K562 (cell line): Measurements from ENCODE around the gene SIM1. TPM values are rescaled to one million over a fixed set of nuclear protein-coding genes. Genes with fewer than 3 reads are reported as not detected.

ENCODE experiments used
- ATAC-seq: fragments of 200-7000 bp; cut with Tn5 transposase; 3 replicates; pipeline ENCODE4 v1.9.1; 2020; ENCODE audit warnings: moderate library complexity
- BruUV-seq: library from RNA; stranded (reverse); fragments of 400-500 nt; replicated peaks from 2 replicates; lab custom pipeline; 2021; lab: Mats Ljungman, UMichigan
- CTCF ChIA-PET: fragments of 300-600 bp; formaldehyde crosslinking; extraction: SDS; loops from one replicate; lab custom pipeline; 2021; ENCODE audit warnings: low intra/inter-chr PET ratio; lab: Yijun Ruan, JAX
- POLR2A ChIA-PET: fragments of 300-600, 350-650 bp; sonication (Branson Sonifier 250); formaldehyde crosslinking; extraction: SDS; loops from one replicate; lab custom pipeline; 2021; ENCODE audit warnings: antibody characterized with exemption, inconsistent platforms; lab: Yijun Ruan, JAX
- DNase-seq, 4 experiments: peaks; one replicate each; pipeline versions ENCODE4 v3.0.0 to v3.0.0-alpha.2; 2011 to 2018; ENCODE audit warnings: low spot score in 3 of 4, mixed read lengths in 3 of 4; ENCODE audit errors: extremely low read depth in 1 of 4
- FAIRE-seq: peaks from 2 replicates; lab custom pipeline; 2011; peaks lifted over from hg19 to GRCh38; lab: Jason Lieb, UNC
- H2AFZ ChIP-seq: 2 replicates; pipeline ENCODE4 v1.6.0; 2011; ENCODE audit warnings: low read depth, low read length, control low read depth, inconsistent platforms
- H3K27ac ChIP-seq: fragments of 200-600 bp; 3 replicates; pipeline ENCODE4 v1.8.0; 2011; ENCODE audit warnings: low read depth, mild to moderate bottlenecking, control low read depth, inconsistent platforms, low read length, moderate library complexity, mixed read lengths; ENCODE audit errors: extremely low read depth
- H3K27me3 ChIP-seq, 2 experiments: fragments of 300-600 bp in 1 of 2; 2 replicates in 1 of 2; 3 replicates in 1 of 2; pipeline versions ENCODE4 v1.6.0 to v1.8.0; 2011; ENCODE audit warnings: inconsistent platforms in 2 of 2, low read length in 2 of 2, mild to moderate bottlenecking in 1 of 2, mixed read lengths in 1 of 2, moderate library complexity in 1 of 2; ENCODE audit not compliant: control insufficient read depth in 2 of 2, insufficient read depth in 2 of 2
- H3K36me3 ChIP-seq: fragments of 300-600 bp; 3 replicates; pipeline ENCODE4 v1.8.0; 2011; ENCODE audit warnings: mild to moderate bottlenecking, low read length, inconsistent platforms; ENCODE audit not compliant: control insufficient read depth, insufficient read depth
- H3K4me1 ChIP-seq, 2 experiments: fragments of 200-600 bp in 1 of 2; replicated peaks in 1 of 2; 2 replicates in 1 of 2; 3 replicates in 1 of 2; pipeline versions ENCODE4 v1.5.1 to v1.8.0; 2011; ENCODE audit warnings: inconsistent platforms in 2 of 2, low read length in 2 of 2, mild to moderate bottlenecking in 1 of 2, mixed read lengths in 1 of 2, moderate library complexity in 1 of 2; ENCODE audit not compliant: control insufficient read depth in 2 of 2, insufficient read depth in 2 of 2
- H3K4me2 ChIP-seq: 2 replicates; pipeline ENCODE4 v1.6.1; 2011; ENCODE audit warnings: low read length, control low read depth, inconsistent platforms, mixed read lengths; ENCODE audit not compliant: insufficient read depth
- H3K4me3 ChIP-seq: fragments of 200-600 bp; sonication (generic), shearing (Covaris generic); 2 replicates; pipeline ENCODE4 v1.5.1; 2016; ENCODE audit warnings: control low read depth, inconsistent platforms
- H3K79me2 ChIP-seq: fragments of 200-600 bp; 3 replicates; pipeline ENCODE4 v1.8.0; 2011; ENCODE audit warnings: low read length, inconsistent platforms; ENCODE audit not compliant: control insufficient read depth, insufficient read depth
- H3K9ac ChIP-seq, 2 experiments: 2 replicates each; pipeline versions ENCODE4 v1.6.0 to v1.6.1; 2011; ENCODE audit warnings: low read depth in 2 of 2, low read length in 2 of 2, control low read depth in 1 of 2, inconsistent platforms in 1 of 2, mild to moderate bottlenecking in 1 of 2, mixed read lengths in 1 of 2; ENCODE audit not compliant: insufficient read depth in 1 of 2
- H3K9me1 ChIP-seq: one replicate; pipeline ENCODE4 v1.6.0; 2011; ENCODE audit warnings: inconsistent platforms, mild to moderate bottlenecking, low read length, moderate library complexity; ENCODE audit not compliant: control insufficient read depth, insufficient read depth
- H3K9me3 ChIP-seq: replicated peaks from 2 replicates; pipeline ENCODE4 v1.5.1; 2011; ENCODE audit warnings: low read depth, low read length, inconsistent platforms; ENCODE audit not compliant: control insufficient read depth, insufficient read depth
- H4K20me1 ChIP-seq: replicated peaks from 2 replicates; pipeline ENCODE4 v1.6.1; 2011; ENCODE audit warnings: low read length, inconsistent platforms, mixed read lengths; ENCODE audit not compliant: control insufficient read depth, insufficient read depth
- FIP1L1 ChIP-seq: fragments of 200-400 bp; formaldehyde crosslinking; IDR thresholded peaks from 2 replicates; pipeline ENCODE4 v1.6.1; 2018; ENCODE audit warnings: mild to moderate bottlenecking, low read depth, low read length; ENCODE audit not compliant: poor library complexity, severe bottlenecking
- GABPB2 ChIP-seq: fragments of 250-450 bp; sonication (Bioruptor Pico); conservative IDR thresholded peaks from 2 replicates; pipeline ENCODE4 v1.5.1; 2021; ENCODE audit warnings: mild to moderate bottlenecking
- KLF6 ChIP-seq: fragments of 250-450 bp; sonication (Bioruptor Pico); IDR thresholded peaks from 2 replicates; pipeline ENCODE4 v1.4.0; 2020; ENCODE audit warnings: mild to moderate bottlenecking, moderate library complexity, borderline replicate concordance
- NR2F6 ChIP-seq: fragments of 450-650 bp; formaldehyde crosslinking; IDR thresholded peaks from 2 replicates; pipeline ENCODE4 v1.4.0; 2020; ENCODE audit warnings: mild to moderate bottlenecking
- NR3C1 ChIP-seq: sonication (generic); formaldehyde crosslinking; IDR thresholded peaks from 2 replicates; pipeline ENCODE4 v1.8.1; 2022; ENCODE audit warnings: missing genetic modification reagents
- POLR3A ChIP-seq: IDR thresholded peaks from 2 replicates; pipeline ENCODE4 v1.6.1; 2011; ENCODE audit warnings: borderline replicate concordance, mild to moderate bottlenecking, moderate library complexity; ENCODE audit not compliant: insufficient read length, insufficient read depth; ENCODE audit errors: extremely low read depth
- PRMT5 ChIP-seq: sonication (generic); formaldehyde crosslinking; IDR thresholded peaks from 2 replicates; pipeline ENCODE4 v1.5.0; 2020; ENCODE audit warnings: missing genetic modification reagents
- RBBP5 ChIP-seq: fragments of 200-600 bp; sonication (generic); IDR thresholded peaks from 2 replicates; pipeline ENCODE4 v1.6.1; 2012; ENCODE audit warnings: borderline replicate concordance, mild to moderate bottlenecking, low read length, control low read depth, inconsistent platforms; ENCODE audit not compliant: insufficient read depth, poor library complexity, severe bottlenecking
- TCF3 ChIP-seq: sonication (generic); formaldehyde crosslinking; IDR thresholded peaks from 2 replicates; pipeline ENCODE4 v1.4.0; 2020; ENCODE audit warnings: mild to moderate bottlenecking, missing genetic modification reagents
- U2AF1 ChIP-seq: fragments of 200-400 bp; formaldehyde crosslinking; optimal IDR thresholded peaks from 2 replicates; pipeline ENCODE3; 2017; ENCODE audit warnings: mild to moderate bottlenecking, low read depth, low read length, moderate library complexity
- ZNF347 ChIP-seq: fragments of 450-650 bp; formaldehyde crosslinking; IDR thresholded peaks from 2 replicates; pipeline ENCODE4 v1.4.0; 2020; ENCODE audit warnings: low read depth, mild to moderate bottlenecking, moderate library complexity
- ZNF668 ChIP-seq: fragments of 250-450 bp; sonication (Bioruptor Pico); IDR thresholded peaks from 2 replicates; pipeline ENCODE4 v1.8.0; 2022; ENCODE audit warnings: mild to moderate bottlenecking, inconsistent platforms
- WGBS: fragments of 100-300 bp; shearing (Covaris generic); methylation state at CpG from one replicate; pipeline ENCODE4 v1.1.6; 2016; ENCODE audit warnings: low coverage, mixed read lengths; ENCODE audit not compliant: insufficient coverage; ENCODE audit errors: missing lambda C conversion rate; 5-methylcytosine and 5-hydroxymethylcytosine counted together
- in situ Hi-C: fragments of 300-500 bp; cut with MboI; formaldehyde crosslinking; loops from 4 replicates; pipeline ENCODE4 v1.15.0; 2018; ENCODE audit warnings: inconsistent platforms, mixed read lengths
- intact Hi-C: fragments of 100-400 bp; cut with micrococcal nuclease; formaldehyde crosslinking; loops from 2 replicates; pipeline ENCODE4 v1.14.2; 2022
- polyA plus RNA-seq, 8 experiments: library from polyadenylated mRNA; depleted of rRNA in 4 of 8; stranded (reverse) in 5 of 8; unstranded in 3 of 8; fragments of >200 nt; fragmentation: Nextera tagmentation in 2 of 8; fragmentation: Illumina TruSeq in 1 of 8; extraction: Ambion mirVana in 2 of 8; extraction: Trizol in 1 of 8; gene quantifications; 2 replicates each; pipeline versions ENCODE4 v1.2.1 to v1.2.3, GENCODE V29; 2011 to 2014; ENCODE audit warnings: inconsistent platforms in 1 of 8, missing spikeins in 1 of 8
- total RNA-seq, 7 experiments: library from RNA; depleted of rRNA in 6 of 7; stranded (reverse); fragments of >200 nt in 6 of 7; fragmentation: Illumina TruSeq in 2 of 7; extraction: Trizol in 2 of 7; gene quantifications; 2 replicates each; pipeline versions ENCODE4 v1.2.1 to v1.2.3, GENCODE V29; 2011 to 2021; ENCODE audit warnings: low replicate concordance in 1 of 7
- TF ChIP-seq, protein P1 (sequence below): fragments of 250-450 bp; sonication (Bioruptor Pico); IDR thresholded peaks from 2 replicates; pipeline ENCODE4 v1.4.0; 2020; ENCODE audit warnings: mild to moderate bottlenecking, moderate library complexity
- TF ChIP-seq, protein P2 (sequence below): fragments of 450-650 bp; formaldehyde crosslinking; IDR thresholded peaks from 2 replicates; pipeline ENCODE4 v1.4.0; 2022; ENCODE audit warnings: missing genetic modification characterization

The SIM1 gene
- total and polyA plus RNA-seq, 9 of the 15 experiments (the other 6 are each of a cell fraction or from before 2014, with no cell fraction given): not detected

DNA sequence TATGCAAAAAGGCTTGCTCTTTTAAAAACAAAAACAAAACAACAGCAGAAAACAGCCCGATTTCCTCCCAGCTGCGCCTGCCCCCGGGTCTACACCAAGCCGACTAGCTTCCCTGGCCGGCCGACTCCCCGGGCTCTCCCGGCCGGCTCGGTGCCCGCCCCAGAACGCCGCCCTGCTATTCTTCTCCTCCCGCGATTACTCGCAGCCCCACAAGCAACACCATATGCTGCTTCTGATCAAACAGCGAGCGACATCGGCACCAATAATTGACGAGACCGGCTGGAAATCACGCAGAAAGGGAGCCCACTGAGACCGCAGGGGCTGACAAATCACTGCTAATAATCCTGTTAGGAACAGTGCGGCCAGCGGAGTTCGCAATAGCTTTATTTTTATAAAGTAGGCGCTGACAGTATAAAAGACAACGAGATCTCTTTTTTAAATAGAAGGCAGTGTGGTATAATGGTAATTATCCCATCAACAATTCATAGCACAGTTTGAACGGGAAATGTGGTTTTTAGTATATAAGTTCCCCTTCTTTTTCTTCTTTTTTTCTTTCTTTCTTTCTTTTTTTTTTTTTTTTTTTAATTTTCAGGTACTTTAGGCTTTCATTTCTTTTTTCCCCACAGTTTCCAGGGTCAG lies 3.3 kb downstream of the SIM1 start:
- Histone ChIP-seq H3K36me3 (no peaks in the 10 kb centered on the region), H3K4me3 (no peak overlapping the region), H2AFZ (no peak overlapping the region), H3K9me1 (no peaks in the 10 kb centered on the region), H3K79me2 (no peaks in the 10 kb centered on the region), H3K27me3 (peaks cover 55 to 63% of the 10 kb centered on the region in 2 experiments), H3K27ac (no peak overlapping the region), H4K20me1 (no peaks in the 10 kb centered on the region), H3K4me1 (peaks cover 0 to 26% of the 10 kb centered on the region in 2 experiments; a peak in 1 of 5 replicates), H3K9ac (no peak overlapping the region), H3K9me3 (no peaks in the 10 kb centered on the region), H3K4me2 (no peak overlapping the region)
- intact Hi-C loops: no loop called here
- CTCF ChIA-PET: no interaction called here
- FAIRE-seq (no peak), ATAC-seq (peak; percentile 32; the same call in 1 of the 3 replicates), DNase-seq (no peak)
- 5% methylated on average over 23 of the region's 29 CpGs for WGBS
- in situ Hi-C loops: no loop called here
- no TSS peak for BruUV-seq
- TF ChIP-seq GABPB2 (CRISPR knock-in tag) (no peak), FIP1L1 (no peak), POLR3A (no peak), NR2F6 (CRISPR knock-in tag) (no peak), KLF6 (CRISPR knock-in tag) (no peak), NR3C1 (CRISPR knock-in tag) (no peak), PRMT5 (no peak), U2AF1 (no peak), ZNF668 (CRISPR knock-in tag) (no peak), RBBP5 (no peak), ZNF347 (CRISPR knock-in tag) (no peak), TCF3 (CRISPR knock-in tag) (no peak)
- TF ChIP-seq, protein P1, sequence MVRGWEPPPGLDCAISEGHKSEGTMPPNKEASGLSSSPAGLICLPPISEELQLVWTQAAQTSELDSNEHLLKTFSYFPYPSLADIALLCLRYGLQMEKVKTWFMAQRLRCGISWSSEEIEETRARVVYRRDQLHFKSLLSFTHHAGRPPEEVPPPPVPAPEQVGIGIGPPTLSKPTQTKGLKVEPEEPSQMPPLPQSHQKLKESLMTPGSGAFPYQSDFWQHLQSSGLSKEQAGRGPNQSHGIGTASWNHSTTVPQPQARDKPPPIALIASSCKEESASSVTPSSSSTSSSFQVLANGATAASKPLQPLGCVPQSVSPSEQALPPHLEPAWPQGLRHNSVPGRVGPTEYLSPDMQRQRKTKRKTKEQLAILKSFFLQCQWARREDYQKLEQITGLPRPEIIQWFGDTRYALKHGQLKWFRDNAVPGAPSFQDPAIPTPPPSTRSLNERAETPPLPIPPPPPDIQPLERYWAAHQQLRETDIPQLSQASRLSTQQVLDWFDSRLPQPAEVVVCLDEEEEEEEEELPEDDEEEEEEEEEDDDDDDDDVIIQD (CRISPR knock-in tag): no peak
- TF ChIP-seq, protein P2, sequence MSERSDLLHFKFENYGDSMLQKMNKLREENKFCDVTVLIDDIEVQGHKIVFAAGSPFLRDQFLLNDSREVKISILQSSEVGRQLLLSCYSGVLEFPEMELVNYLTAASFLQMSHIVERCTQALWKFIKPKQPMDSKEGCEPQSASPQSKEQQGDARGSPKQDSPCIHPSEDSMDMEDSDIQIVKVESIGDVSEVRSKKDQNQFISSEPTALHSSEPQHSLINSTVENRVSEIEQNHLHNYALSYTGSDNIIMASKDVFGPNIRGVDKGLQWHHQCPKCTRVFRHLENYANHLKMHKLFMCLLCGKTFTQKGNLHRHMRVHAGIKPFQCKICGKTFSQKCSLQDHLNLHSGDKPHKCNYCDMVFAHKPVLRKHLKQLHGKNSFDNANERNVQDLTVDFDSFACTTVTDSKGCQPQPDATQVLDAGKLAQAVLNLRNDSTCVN: no peak
- POLR2A ChIA-PET: no interaction called here
